T-helper 1 cell (primary cell): ENCODE results near the gene SMIM23.
"Not testable (repeated sequence)": the region's sequence is repeated elsewhere in the genome, so short reads cannot be mapped to it uniquely, and the experiment has no call there.

Experiments
- DNase-seq, 5 donors: peaks; one replicate each; pipeline ENCODE4 v3.0.0-alpha.2; 2012 to 2020

The SMIM23 gene

DNA sequence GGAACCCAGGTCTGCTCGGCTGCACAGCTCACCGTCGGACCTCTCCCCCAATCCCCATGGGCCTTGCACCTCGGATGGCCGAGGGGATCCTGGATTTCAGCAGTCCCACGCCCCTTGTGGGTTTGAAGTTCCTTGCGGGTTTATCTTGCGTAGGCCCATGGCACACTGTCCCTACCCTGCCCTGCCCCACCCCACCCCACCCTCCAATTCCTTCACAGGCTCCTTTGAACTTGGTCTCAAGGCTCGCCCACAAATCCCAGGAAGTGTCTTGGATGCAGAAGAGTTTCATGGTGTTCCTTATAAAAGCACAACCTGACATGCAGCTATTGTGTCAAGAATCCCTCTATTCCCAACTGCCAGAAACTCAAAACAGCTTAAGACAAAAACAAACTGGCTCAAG, 11.2 kb upstream of the SMIM23 start:
- DNase-seq: no peak

DNA sequence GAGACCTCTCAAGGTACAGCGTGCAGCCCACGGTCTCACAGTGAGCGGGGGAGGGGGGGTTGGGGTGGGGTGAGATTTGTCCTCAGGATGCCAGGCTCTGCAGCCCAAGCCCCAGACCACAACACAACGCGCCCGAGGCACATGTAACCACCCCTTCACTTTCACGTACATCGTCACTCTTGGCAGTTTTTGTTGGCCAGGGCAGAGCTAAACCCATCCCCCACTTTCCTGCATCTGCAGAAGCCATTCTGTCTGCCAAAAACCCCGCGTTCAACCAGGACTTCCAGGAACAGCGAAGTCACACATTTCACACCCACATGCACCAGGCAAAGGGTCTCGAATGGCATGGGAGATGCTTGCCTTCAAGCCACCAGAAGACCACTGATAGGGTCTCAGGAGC, 9.4 kb upstream of the SMIM23 start:
- no peak for DNase-seq

DNA sequence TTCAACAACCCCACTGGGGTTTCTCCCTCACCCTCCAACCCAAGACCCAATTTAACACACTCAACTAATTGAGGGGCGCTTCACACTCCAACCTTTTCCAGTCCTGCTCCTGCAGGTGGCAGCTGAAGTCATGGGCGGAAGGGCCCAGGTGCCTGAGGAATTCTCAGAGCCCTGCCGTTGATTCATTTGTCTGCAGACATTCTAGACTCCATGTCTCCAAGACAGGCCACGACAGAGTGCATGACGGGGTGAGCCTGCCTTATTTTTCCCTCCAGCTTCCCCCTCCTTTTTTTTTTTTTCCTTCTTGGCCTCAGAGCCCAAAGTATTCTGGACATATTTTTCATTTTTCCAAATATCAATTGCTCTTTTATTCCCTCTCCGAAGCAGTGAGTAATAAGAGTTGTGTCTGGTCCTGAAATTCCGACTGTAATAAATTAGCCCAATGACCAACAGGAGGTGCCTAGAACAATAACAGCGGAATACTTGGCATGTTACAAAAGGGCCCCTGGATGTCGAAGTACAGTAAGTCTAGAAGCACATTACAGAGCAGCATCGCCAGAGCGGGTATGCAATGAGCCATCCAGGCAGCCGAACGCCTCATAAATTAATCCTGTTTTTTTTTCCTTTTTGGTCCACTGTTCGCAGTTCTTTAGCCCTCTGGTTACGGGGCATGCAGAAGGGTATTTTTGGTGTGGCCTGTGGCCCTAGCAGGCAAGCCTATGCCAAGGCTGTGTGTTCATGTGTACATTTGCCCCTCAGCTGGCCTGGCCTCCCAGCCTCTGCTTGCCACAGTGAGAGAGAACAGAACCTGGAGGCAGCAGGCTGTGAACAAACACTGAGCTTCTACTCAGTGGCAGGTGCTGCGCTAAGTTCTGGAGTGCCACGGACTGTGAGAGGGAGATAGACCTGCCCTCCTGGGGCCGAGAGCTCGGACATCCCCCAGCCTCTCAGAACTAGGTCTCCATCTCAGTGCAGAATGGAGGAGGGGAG, 8.6 kb upstream of the SMIM23 start:
- DNase-seq: no peak

DNA sequence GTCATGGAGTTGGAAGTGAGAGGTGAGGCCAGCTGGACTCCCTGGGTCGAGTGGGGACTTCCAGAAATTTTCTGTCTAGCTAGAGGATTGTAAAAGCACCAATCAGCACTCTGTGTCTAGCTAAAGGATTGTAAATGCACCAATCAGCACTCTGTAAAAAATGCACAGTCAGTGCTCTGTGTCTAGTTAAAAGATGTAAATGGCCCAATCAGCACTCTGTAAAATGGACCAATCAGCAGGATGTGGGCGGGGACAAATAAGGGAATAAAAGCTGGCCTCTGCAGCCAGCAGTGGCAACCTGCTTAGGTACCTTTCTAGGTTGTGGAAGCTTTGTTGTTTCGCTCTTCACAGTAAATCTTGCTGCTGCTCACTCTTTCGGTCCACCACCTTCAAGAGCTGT, 3.9 kb upstream of the SMIM23 start:
- DNase-seq: not testable (repeated sequence)

DNA sequence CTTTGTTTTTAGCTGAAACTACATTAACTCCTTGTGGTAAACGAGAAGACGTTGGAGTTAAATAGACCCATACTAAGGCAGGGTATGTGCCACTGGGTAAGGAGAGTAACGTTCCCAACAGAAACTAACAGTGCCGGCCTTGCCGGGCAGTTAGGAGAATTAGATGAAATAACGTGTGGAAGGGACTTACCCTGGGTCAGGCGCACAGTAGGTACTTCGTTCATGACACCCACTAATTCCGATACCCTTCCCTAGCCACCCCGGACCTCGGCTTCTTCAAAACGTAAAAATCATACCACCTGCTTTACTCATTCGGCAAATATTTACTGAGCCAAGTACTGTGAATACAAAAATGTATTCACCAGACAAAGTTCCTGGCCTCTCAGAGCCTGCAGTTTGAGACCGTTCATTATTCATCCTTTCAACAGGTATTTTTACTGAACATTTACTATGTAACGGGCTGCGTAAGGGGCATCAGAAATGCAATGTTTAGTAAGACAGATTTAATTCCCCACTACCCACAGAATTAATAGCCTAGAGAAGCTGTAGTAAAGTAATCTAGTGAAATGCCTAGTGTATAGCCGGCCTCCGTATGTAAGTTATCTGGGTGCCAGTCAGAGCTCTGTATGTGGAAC, 3.2 kb upstream of the SMIM23 start:
- no peak for DNase-seq

DNA sequence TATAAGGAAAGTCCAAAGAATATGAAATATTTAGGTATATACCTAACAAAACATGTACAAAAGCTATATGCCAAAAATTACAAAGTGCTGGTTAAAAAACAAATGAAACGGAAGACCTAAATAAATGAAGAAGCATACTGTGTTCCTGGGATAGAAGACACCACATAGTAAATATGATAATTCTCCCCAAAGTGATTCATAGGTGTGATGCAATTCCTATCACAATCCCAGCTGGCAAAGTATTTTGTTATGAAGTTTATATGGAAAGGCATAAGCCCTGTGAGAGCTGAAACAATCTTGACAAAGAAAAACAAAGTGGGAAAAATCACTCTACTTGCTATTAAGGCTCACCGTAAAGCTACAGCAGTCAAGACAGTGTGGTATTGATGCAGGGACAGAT, 2.6 kb upstream of the SMIM23 start:
- no peak for DNase-seq

DNA sequence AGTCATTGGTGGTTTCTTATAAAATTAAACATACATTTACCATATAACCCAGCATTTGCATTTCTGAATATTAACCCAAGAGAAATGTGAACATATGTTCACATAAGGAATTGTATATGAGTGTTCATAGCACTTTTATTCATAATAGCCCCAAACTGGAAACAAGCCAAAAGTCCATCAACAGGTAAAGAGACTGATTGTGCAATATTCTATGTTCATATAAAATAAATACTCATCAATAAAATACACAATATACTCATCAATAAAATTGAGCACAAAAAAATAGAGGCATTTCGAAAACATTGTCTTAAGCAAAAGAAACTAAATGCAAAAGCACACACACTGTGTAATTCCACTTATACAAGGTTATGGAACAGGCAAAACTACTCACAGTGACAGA, 3.7 kb downstream of the SMIM23 start:
- no peak for DNase-seq

DNA sequence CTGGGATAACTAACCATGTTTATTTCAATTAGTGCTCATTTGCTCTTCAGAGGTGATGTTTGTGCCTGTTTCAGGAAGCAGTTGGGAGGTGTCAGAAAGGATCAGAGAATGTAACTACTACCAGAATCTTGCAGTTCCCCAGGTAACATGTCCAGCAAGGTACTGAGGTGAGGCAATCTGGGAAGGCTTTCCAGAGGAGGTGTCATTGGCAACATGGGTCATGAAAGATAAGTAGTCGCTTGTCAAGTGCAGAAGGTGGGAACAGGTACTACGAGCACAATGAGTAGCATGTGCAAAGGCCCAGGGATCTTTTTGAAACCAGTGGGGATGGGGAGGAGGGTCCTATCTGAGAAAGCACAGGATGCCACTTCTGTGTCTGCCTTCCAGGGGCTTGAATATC, 4.8 kb downstream of the SMIM23 start:
- no peak for DNase-seq

DNA sequence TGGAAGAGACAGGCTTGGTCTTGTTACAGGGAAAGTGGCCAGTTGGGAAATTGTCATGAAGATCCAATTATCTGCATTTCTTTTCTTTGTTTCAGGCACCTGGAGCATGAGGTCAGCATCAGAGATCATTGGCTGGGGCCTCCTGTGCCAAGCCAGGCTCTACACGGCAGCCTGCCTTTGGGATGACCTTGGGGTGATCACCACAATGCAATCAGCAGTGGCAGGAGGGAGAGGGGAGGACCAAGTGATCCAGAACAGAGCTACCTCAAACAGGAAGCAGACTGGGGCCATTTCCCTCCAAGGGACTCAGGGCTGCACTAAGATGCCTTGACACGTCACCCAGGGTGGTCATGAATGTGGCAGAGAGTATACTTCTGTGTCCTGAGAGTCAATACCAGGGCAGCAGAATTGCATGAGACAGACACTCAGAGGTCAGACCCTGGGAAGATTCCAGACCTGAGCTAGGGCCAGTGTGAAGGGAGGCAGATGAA, 8.9 kb downstream of the SMIM23 start:
- no peak for DNase-seq

DNA sequence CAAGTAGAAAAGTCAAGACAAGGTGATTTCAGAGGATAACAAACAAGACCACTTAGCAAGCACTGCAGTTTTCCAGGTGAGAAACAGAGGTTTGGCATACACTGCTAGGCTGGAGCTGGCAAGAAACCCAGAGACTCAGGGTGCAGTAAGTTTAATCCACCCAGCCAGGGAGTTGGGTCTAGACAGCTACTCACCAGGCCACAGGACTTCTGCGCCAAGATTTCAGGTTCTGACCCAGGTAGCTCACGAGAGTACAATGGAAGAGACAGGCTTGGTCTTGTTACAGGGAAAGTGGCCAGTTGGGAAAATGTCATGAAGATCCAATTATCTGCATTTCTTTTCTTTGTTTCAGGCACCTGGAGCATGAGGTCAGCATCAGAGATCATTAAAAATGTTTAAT, 9.8 kb downstream of the SMIM23 start:
- DNase-seq: no peak

DNA sequence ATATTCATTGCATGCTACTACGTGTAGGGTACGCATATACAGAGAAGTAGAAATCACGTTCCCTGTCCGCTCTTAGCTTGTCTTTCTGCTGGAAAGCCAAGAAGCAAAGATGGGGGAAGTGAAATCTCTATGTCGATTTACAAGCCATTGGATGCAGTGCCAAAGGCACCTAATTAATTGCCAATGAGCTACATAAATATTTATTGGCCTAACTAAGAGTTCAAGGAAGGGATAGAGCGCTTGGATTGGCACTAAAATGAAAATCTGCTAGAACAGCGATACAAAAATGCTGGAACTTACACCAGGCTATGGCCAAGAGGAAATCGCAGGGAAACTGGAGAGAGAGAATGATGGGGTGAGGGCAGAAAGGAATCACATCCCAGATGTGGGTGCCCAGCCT, 10.8 kb downstream of the SMIM23 start:
- DNase-seq: no peak

DNA sequence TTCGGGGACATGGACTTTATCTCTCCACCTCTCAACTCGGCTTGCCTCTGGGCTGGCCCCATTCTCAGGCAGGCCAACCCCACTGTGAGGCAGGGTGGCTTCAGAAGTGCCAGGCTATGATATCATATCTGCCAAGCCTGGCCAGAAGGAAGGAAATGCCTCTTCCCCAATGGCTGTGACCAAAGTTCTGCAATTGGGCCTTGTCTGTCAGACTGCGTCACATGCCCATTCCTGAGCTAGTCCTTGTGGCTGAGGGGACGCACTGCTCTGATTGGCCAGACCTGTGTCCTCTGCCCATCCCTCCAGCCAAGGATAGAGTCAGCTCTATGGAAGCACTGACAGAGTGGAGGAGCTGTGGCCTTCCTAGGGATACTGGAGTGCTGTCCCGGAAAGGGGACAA, 11.9 kb downstream of the SMIM23 start:
- no peak for DNase-seq

DNA sequence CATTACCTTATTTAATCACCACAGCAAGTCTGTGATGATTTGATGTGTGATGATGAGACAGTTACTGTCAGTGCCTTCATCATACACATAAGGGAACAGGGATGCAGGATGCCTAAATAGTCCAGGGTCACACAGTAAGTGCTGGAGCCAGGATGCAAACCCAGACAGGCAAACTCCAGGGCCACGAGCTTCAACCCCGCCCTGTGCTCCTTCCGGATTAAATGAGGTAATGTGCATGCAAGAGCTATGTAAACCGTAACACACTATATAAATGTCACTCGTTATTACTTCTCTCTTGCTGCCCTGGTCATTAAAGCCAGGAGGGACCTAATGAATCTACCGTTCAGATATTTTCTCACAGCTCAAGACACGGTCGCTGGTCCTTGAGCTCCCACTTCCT, 12.8 kb downstream of the SMIM23 start:
- no peak for DNase-seq

DNA sequence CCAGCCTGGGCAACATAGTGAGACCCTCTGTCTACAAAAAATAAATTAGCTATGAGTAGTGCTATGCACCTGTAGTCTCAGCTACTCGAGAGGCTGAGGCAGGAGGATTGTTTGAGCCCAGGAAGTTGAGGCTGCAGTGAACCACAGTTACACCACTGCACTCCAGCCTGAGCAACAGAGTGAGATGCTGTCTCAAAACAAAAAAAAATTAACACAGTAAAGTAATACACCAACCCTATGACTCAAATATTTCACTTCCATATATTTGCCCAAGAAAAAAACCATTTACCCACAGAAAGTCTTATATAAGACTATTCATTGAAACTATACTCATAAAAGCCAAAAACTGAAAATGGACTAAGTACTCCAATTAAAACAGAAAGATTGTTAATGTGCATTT, 16.2 kb downstream of the SMIM23 start:
- no peak for DNase-seq

DNA sequence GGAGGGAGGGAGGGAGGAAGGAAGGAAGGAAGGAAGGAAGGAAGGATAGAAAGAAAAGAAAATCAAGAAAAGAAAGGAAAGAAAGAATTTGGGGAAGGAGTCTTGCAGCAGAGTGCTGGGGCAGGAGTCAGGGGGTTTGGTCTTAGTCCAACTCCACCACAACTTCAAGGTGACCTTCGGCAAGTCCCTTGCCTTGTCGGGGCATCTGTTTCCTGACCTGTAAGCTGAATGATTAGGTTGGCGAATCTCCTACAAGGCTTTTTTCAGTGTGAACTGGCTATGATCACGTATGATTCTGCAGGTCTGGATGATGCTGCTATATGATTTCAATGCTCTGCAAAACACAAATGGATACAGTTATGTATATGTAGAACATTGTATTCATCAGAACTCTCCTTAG, 20.1 kb downstream of the SMIM23 start:
- no peak for DNase-seq

DNA sequence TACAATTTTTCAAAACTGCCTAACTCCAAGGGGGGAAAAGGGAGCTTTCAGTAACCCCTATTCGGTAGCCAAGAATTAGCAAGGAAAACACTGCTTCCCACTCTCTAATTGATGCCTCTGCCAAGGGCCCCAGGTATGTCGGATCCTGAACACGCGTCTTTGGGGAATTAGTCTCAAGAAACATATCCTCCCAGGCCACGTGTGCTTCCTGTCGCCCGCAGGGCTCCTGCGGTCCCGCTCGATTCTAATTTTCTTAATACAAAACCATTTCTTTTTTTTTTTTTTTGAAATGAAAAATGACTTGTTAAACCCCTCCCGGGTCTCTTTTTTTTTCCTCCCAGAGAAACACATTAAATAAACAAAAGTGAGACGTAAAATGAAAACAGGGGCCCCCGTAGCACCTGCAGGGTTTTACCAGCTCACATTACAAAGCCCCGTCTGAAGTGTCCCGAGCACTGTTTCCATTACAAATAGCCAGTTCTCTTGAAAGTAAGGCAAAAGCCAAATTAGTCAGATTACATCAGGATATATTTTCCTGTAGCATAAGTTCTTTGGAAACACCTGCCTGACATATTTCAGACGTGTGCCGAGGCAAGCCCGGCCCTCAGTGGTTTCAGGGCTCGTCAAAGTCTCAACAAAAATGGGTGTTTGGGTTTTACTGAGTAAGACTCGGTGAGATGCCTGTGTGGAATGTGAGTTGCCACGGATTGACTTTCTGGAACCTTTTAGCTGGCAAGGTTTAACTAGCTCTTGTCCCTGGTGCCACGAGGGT, 21.5 kb downstream of the SMIM23 start:
- no peak for DNase-seq

DNA sequence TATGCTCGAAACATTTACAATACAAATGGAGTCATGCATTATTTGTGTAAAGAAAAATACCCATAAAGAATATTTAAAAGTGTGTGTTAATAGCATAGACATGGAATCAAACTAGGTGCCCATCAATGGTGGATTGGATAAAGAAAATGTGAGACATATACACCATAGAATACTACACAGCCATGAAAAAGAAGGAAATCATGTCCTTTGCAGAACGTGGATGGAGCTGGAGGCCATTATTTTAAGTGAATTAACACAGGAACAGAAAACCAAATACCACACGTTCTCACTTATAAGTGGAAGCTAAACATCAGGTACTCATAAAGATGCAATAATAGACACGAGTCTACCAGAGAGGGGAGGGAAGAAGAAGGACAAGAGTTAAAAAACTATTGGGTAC, 22.8 kb downstream of the SMIM23 start:
- DNase-seq: no peak

DNA sequence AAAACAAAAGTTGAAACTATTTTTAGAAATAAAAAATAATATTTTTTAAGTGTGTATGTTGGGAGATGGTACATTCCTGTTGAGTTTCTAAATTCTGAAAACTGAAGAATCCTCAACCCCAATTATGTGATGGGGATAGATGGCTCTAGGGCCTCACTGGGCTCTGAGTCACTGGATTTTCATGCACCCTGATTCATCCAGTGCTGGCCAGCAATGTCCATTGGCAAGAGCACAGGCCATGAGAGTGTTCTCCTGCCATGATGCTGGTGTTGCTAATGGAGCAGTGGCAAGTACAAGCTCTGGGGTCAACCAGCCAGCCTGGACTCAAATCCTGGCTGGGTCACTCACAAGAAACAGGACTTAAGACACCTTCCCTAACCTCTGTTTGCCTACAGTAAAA, 23.3 kb downstream of the SMIM23 start:
- no peak for DNase-seq

DNA sequence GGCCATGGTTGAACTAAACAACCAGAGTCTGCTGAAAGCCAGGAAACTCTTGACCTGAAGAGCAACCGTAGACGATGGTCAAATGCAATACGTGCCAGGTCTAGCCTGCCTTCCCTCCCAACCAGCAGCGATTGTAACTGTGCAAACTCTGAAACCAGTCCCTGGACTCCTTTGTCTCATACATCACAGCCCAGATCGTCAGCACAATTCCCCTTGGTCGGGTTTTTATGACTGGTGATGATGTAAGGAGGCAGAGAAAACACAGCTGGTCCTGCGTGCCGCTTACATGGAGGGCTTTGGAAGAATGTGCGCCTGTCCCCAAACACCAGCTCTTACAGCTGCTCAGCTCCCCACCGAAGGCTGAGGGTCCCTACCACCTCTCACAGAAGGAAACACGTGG, 24.6 kb downstream of the SMIM23 start:
- no peak for DNase-seq

DNA sequence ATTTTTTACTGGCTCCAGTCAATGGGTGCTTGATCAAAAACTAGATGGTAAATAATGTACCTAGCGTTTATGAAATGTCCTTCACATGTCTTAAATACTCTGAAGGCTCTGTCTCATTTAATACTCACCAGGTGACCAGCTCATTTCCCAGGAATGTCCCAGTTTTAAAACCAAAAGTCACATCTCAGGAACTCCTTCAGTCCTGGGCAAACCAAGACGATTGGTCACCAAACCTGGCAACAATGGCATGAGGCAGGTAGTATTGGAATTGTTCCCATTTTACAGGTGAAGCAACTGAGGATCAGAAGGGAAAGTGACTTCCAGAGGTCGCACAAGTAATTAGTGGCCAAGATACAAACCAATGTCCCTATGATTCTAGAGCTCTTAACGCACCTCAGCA, 27.7 kb downstream of the SMIM23 start:
- DNase-seq: no peak

DNA sequence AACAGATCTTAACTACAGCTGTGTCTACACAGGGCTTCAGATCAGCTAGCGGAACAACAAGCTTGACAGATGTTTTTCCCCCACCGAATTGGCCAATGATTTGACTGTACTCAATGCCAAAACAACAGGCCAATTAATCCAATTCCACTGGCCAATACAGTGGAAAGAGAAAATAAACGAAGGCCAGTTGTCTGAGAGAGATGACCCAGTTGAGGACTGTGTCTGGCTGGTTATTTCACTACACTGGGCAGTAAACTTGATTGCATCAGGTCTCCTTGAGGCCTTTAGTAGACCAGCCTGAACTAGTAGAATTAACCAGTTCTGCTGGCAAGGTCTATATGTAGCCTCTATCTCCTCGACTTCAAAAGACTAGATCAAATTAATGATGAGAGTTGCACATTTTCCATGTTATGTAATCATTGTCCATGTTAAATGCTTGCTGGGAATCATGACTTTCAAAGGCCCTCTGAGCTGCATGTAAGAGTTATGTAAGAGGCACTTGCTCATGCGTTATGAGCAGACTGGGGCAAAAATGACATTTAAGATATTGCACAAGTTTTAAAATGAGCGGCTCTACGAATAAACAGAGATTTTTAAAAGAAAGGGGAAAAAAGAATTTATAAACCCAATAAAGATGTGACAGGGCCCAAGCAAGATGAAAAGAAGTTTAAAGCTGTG, 28.3 kb downstream of the SMIM23 start:
- DNase-seq: no peak

DNA sequence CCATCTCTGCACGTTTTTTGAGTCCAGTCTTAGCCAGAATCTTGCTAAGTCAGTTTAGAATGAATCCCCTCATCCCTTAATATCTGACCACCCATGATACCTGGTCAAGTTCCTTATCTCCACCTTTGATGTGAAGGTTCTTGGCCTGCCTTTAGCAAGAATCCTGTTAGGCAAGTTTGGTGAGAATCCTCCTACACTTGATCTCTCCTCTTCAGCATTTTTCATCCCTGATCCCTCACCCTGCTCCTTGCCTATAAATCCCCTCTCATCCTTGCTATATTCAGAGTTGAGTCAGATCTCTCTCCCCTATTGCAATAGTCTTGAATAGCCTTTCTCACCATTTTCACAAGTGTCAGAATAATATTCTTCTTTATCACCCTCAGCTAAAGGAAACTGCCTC, 31.0 kb downstream of the SMIM23 start:
- DNase-seq: no peak

DNA sequence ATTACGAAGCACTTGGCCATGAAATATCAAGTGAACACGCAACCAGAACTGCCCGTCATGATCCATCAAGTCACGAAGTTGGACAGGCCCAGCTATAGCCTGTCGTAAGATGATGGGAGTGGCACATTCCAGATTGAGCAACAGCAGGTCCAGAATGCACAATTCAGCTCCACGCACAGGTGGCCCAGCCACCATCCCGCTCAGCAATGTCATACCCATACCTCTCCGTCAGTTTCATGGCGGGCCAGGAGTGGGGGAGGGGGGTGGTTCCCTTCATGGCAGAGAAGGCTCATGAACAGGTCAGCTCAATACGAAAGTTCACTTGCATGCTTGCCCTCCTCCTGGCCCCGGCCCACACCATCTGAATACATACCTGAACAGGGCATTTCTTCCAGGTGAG, 34.9 kb downstream of the SMIM23 start:
- no peak for DNase-seq
